ENCODE data around the gene PTPRG. TPM values are rescaled to one million over a fixed set of nuclear protein-coding genes. Genes with fewer than 3 reads are reported as not detected.

Gene PTPRG
- total and polyA plus RNA-seq, 2 donors (not counting 1 experiment from before 2014, with no cell fraction given): 67.0 to 97.9 TPM

GRCh38 chr3:61743067-61743466 is 181.7 kb downstream of the PTPRG start:
- no peaks in the 10 kb centered on the region for H3K27me3 ChIP-seq (ENCODE audit: control insufficient read depth, insufficient read depth, low read length)
- no peak overlapping the region for H3K27ac ChIP-seq (ENCODE audit: insufficient read depth, low read length)
- H3K79me2 ChIP-seq (ENCODE audit: control insufficient read depth, insufficient read depth, low read length): no peaks in the 10 kb centered on the region
- no peak overlapping the region for H3K9ac ChIP-seq (ENCODE audit: insufficient read depth, low read length)
- no peak overlapping the region for H3K4me2 ChIP-seq (ENCODE audit: extremely low read depth, insufficient read depth, low read length)
- no peak for TF ChIP-seq EZH2 (IDR thresholded peaks at IDR 0.05; ENCODE audit: low read length, missing control alignments)
- no peak for TF ChIP-seq CTCF (conservative IDR thresholded peaks at IDR 0.05 in 1 of 2, IDR thresholded peaks at IDR 0.05 in 1 of 2; ENCODE audit: low read depth in 1 of 2, low read length in 2 of 2)
- H3K36me3 ChIP-seq (ENCODE audit: control insufficient read depth, insufficient read depth, low read length): no peaks in the 10 kb centered on the region
- no peak for DNase-seq (ENCODE audit: low read depth in 2 of 2)
- no peak overlapping the region for H2AFZ ChIP-seq (ENCODE audit: low read length)
- no peak overlapping the region for H3K4me3 ChIP-seq (replicated peaks in 1 of 4; ENCODE audit: control extremely low read depth in 1 of 4, insufficient read depth in 1 of 4, low read depth in 3 of 4, low read length in 4 of 4)
- H3K9me3 ChIP-seq (ENCODE audit: control insufficient read depth, insufficient read depth, low read depth, low read length): no peaks in the 10 kb centered on the region
- H3K4me1 ChIP-seq (ENCODE audit: control insufficient read depth, extremely low read depth, insufficient read depth, low read length): no peaks in the 10 kb centered on the region
- H4K20me1 ChIP-seq (ENCODE audit: control insufficient read depth, extremely low read depth, insufficient read depth, low read length): no peaks in the 10 kb centered on the region

GRCh38 chr3:61743686-61744242 is 182.4 kb downstream of the PTPRG start:
- Histone ChIP-seq H3K27ac (ENCODE audit: insufficient read depth, low read length) (no peak overlapping the region), H3K4me3 (replicated peaks in 1 of 4; ENCODE audit: control extremely low read depth in 1 of 4, insufficient read depth in 1 of 4, low read depth in 3 of 4, low read length in 4 of 4) (no peak overlapping the region), H3K27me3 (ENCODE audit: control insufficient read depth, insufficient read depth, low read length) (no peaks in the 10 kb centered on the region), H3K36me3 (ENCODE audit: control insufficient read depth, insufficient read depth, low read length) (no peaks in the 10 kb centered on the region), H4K20me1 (ENCODE audit: control insufficient read depth, extremely low read depth, insufficient read depth, low read length) (no peaks in the 10 kb centered on the region), H3K79me2 (ENCODE audit: control insufficient read depth, insufficient read depth, low read length) (no peaks in the 10 kb centered on the region), H3K9me3 (ENCODE audit: control insufficient read depth, insufficient read depth, low read depth, low read length) (no peaks in the 10 kb centered on the region), H3K4me2 (ENCODE audit: extremely low read depth, insufficient read depth, low read length) (no peak overlapping the region), H2AFZ (ENCODE audit: low read length) (no peak overlapping the region), H3K4me1 (ENCODE audit: control insufficient read depth, extremely low read depth, insufficient read depth, low read length) (no peaks in the 10 kb centered on the region), H3K9ac (ENCODE audit: insufficient read depth, low read length) (no peak overlapping the region)
- no peak for TF ChIP-seq CTCF (conservative IDR thresholded peaks at IDR 0.05 in 1 of 2, IDR thresholded peaks at IDR 0.05 in 1 of 2; ENCODE audit: low read depth in 1 of 2, low read length in 2 of 2)
- no peak for TF ChIP-seq EZH2 (IDR thresholded peaks at IDR 0.05; ENCODE audit: low read length, missing control alignments)
- DNase-seq (ENCODE audit: low read depth in 2 of 2): no peak

- no peak for DNase-seq (ENCODE audit: low read depth in 2 of 2)
- Histone ChIP-seq H3K27me3 (ENCODE audit: control insufficient read depth, insufficient read depth, low read length) (no peaks in the 10 kb centered on the region), H3K4me2 (ENCODE audit: extremely low read depth, insufficient read depth, low read length) (no peak overlapping the region), H4K20me1 (ENCODE audit: control insufficient read depth, extremely low read depth, insufficient read depth, low read length) (no peaks in the 10 kb centered on the region), H3K4me3 (replicated peaks in 1 of 4; ENCODE audit: control extremely low read depth in 1 of 4, insufficient read depth in 1 of 4, low read depth in 3 of 4, low read length in 4 of 4) (no peak overlapping the region), H3K9me3 (ENCODE audit: control insufficient read depth, insufficient read depth, low read depth, low read length) (no peaks in the 10 kb centered on the region), H3K79me2 (ENCODE audit: control insufficient read depth, insufficient read depth, low read length) (no peaks in the 10 kb centered on the region), H2AFZ (ENCODE audit: low read length) (no peak overlapping the region), H3K4me1 (ENCODE audit: control insufficient read depth, extremely low read depth, insufficient read depth, low read length) (no peaks in the 10 kb centered on the region), H3K36me3 (ENCODE audit: control insufficient read depth, insufficient read depth, low read length) (no peaks in the 10 kb centered on the region), H3K27ac (ENCODE audit: insufficient read depth, low read length) (no peak overlapping the region), H3K9ac (ENCODE audit: insufficient read depth, low read length) (no peak overlapping the region)
- TF ChIP-seq EZH2 (IDR thresholded peaks at IDR 0.05; ENCODE audit: low read length, missing control alignments) (no peak), CTCF (conservative IDR thresholded peaks at IDR 0.05 in 1 of 2, IDR thresholded peaks at IDR 0.05 in 1 of 2; ENCODE audit: low read depth in 1 of 2, low read length in 2 of 2) (no peak)
Measured at GRCh38 chr3:61748288-61748687, 186.9 kb downstream of the PTPRG start.
